ENCODE measurements around the gene GRK5.
"Not testable (repeated sequence)": the region's sequence is repeated elsewhere in the genome, so short reads cannot be mapped to it uniquely, and the experiment has no call there.

The GRK5 gene

DNA sequence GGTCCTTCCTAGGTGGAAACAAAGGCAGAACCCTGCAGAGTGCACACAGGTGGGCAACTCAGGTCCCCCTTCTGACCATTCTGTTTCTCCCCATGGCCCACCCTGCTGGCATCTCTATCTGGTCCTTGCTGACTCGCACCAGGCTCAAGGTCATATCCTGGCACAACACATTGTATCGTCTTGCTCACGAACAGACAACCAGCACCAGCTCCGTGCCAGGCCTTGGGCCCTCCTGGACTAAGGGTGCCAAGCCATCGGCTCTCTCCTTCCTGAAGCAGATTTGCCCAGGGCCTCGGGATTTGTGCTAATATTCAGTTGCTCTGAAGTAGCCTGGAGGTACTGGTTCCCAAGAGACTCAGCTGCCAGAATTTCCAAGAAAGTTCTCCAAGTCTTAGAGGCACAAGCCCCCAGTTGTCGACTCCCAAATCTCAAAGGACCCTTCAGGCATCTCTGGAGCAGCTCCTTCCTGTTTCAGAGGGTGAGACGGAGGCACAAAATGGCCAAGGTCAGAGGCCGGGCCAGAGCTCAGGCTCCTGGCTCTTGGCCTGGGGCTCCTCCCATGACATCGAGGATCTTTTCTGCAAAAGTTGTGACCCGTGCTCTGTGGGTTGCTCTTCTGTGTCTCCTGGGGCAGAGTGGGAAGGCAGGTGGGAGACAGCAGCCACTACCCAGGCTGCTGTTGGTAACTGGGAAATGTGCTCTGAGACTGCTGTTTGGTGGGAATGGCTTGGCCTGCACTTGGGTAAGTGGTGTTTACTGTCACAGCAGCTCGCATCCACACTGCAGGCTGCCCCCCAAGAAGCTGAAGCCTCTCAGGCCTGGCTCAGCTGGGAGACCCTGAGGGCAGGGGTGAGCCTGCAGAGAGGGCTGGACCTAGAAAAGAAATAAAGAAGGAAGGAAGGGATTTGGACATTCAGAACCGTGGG is 213.8 kb downstream of the GRK5 start:
- no peak for DNase-seq (ENCODE audit: low read depth in 2 of 2)

DNA sequence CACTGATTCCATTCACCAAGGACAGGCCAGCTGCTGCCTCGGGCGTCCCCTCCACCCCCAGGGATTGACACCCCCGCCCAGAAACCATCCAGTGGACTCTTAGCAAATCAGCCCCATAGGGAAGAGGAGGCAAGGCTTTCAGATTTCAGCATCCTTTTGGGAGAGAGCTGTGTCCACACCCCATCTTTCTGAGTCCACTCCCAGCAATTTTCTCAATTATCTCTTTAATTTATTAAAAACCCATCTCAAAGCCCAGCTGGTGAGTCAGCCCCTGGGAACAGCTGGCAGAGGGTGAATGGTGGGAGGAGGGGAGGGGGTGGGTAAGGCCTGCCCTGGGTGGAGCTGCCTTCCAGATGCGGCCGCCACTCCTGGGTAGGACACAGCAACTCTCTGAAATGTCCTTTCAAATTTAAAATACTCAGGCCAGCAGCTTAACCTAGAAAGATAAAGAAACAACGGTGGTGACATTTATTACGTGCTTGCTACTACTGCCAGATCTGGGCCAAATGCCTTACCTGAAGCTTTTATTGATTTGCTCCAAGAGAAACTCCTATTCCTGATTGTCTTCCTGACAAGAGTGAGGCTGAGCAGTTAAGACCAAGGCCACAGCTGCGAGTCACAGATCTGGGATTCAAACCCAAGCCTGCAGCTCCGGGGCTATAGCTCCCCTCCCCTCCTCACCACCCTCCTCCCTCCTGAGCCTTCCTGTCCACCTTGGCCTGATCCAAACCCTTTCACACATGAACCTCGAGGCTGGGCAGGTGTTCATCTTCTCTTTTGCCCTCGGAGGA is 214.7 kb downstream of the GRK5 start:
- DNase-seq (ENCODE audit: low read depth in 2 of 2): no peak

DNA sequence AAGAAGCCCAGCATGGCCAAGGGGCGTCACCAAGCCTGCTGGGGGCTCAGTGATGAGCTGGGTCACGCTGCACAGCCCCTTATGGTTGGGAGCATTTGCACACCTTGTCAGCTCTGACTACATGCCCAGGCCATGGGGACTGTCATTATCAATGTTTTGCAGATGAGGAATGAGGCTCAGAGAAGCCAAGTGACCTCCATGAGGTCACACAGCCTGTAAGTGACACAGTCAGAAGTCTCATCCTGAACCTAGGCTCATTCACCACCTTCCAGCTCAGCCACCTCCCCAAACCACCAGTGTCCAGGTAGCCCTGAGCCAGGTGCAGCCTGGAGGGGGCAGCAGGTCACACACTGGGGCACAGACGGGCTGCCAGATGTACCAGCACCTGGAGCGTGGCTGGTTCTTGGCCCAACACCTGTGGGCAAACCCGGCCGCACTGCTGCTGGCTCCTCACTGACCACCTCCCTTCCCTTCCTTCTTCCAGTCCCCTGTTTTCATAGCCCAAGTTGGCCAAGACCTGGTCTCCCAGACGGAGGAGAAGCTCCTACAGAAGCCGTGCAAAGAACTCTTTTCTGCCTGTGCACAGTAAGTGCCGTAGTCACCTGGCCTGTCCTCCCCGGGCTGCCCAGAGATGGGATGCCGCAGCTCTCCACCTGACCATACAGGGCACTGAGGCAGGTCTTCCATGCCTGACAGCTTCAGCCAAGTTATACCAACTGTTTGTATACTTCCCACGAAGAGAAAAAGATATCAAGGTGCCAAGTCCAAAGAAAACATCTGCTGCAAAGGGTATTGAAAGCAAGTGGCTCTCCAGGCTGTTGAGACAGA is 215.5 kb downstream of the GRK5 start:
- DNase-seq (ENCODE audit: low read depth in 2 of 2): no peak

GRCh38 chr10:119423510-119424257 is 216.3 kb downstream of the GRK5 start:
- no peak for DNase-seq (ENCODE audit: low read depth in 2 of 2)

- DNase-seq (ENCODE audit: low read depth in 2 of 2): no peak
These were observed 217.0 kb downstream of the GRK5 start for GRCh38 chr10:119424258-119424975.

DNA sequence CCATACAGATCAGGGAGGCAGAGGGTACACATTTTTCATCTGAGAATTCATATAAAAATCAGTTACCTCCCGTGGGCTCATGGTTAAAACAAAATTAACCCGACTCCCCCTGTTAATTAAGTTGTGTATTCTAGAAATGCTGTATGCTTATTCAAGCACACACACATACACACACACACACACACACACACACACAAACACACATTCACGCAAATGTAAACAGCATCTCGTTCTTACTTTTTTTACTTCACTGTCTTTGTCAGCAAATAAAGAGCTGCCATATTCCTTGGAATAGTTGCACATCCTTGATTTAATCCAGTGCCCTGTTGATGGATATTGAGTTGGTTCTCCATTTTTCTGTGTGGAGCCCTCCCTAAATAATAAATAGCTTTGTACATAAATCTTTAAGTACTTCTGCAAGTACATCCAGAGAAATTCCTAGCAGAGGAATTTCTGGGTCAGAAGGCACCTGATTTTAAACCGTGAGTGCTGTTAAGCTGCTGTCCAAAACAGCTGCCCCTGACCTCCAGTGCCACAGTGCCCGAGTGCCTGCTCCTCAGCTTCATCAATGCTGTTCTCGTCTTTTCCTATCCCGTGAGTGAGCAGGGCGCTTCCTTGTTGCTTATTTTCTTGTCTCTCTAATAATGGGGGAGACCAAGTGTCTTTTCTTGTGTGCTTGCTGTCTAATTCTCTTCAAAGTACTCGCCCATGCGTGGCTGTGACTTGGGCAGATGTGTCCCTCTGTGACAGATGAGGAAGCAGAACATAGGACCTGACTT is 217.9 kb downstream of the GRK5 start:
- no peak for DNase-seq (ENCODE audit: low read depth in 2 of 2)

- no peak for DNase-seq (ENCODE audit: low read depth in 2 of 2)
These were observed 218.5 kb downstream of the GRK5 start for GRCh38 chr10:119425881-119426170.

DNA sequence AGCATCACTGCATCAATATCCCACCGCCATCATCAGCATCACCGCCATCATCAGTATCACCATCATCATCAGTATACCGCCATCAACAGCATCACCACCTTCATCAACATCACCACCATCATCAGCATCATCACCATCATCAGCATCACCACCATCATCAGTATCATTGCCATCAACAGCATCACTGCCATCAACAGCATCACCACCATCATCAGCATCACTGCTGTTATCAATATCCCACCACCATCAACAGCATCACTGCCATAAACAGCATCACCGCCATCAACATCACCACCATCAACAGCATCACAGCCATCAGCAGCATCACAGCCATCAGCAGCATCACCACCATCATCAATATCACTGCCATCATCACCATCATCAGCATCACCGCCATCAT is 219.3 kb downstream of the GRK5 start:
- DNase-seq (ENCODE audit: low read depth in 2 of 2): no peak

- no peak for DNase-seq (ENCODE audit: low read depth in 2 of 2)
These were observed 220.0 kb downstream of the GRK5 start for GRCh38 chr10:119427263-119427864.

- DNase-seq (ENCODE audit: low read depth in 2 of 2): no peak
These were observed 221.4 kb downstream of the GRK5 start for GRCh38 chr10:119428789-119429188.

DNA sequence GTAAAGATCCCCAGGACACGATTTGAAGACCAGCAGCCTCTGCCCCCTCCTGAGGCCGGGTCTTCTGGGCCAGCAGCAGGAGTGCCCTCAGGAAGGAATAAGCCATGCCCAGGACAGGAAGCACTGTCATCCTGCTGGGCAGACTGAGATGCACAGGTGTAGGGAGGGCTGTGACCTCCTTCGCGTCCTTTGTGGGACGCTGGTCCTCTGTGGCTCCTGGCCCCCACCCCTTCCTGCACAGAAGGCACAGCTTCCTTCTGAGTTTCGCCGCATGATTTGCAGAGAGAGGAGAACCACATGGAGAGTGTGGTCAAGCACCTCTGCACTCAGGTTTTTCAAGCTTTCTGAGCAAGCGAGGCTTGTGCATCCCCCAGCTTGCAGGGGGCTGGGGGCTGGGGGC is 222.4 kb downstream of the GRK5 start:
- DNase-seq (ENCODE audit: low read depth in 2 of 2): no peak

GRCh38 chr10:119431034-119431772 is 223.8 kb downstream of the GRK5 start:
- DNase-seq (ENCODE audit: low read depth in 2 of 2): no peak

DNA sequence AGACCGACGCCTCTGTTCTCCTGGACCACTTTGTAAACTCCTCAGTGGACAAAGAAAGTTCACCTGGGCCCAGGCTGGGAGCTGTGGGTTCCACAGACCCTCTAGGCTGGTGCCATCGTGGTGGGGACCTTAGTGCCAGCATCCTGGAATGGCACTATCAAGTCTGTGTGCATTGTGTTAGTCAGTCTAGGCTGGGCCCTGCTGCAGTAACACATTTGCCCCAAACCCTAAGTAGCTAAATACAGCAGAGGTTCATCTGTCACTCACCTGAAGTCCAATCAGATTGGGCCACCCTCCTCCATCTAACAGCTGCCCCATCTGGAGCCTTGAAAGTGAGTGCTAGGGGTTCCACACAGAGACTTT is 224.4 kb downstream of the GRK5 start:
- no peak for DNase-seq (ENCODE audit: low read depth in 2 of 2)

DNA sequence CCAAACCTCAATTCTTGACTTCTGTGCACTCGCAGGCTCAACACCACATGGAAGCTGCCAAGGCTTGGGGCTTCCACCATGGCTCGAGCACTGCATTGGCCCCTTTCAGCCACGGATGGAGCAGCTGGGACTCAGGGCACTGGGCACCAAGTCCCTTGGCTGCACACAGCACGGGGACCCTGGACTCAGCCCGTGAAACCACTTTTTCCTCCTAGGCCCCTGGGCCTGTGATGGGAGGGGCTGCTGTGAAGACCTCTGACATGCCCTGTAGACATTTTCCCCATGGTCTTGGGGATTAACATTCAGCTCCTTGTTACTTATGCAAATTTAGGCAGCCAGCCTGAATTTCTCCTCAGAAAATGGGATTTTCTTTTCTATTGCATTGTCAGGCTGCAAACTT is 227.6 kb downstream of the GRK5 start:
- not testable (repeated sequence) for DNase-seq (ENCODE audit: low read depth in 2 of 2)

DNA sequence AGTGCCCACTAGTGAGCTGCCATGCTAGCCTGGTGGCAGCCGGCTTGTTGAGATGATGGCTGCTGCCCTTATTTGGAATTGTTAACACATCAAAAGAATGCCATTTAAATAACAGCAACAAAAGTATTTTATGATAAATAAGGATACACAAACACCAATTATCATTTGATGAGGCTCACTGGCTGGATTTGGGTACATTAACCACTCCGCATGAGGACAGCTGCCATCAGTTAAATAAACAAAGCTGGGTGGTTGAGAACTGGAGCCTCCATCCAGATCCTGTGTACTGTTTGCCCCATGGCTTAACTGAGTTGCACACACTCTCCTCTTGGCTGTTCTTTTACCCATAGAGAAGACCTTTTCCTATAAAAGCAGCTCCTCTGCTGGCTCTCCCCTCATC is 231.3 kb downstream of the GRK5 start:
- no peak for DNase-seq (ENCODE audit: low read depth in 2 of 2)

DNA sequence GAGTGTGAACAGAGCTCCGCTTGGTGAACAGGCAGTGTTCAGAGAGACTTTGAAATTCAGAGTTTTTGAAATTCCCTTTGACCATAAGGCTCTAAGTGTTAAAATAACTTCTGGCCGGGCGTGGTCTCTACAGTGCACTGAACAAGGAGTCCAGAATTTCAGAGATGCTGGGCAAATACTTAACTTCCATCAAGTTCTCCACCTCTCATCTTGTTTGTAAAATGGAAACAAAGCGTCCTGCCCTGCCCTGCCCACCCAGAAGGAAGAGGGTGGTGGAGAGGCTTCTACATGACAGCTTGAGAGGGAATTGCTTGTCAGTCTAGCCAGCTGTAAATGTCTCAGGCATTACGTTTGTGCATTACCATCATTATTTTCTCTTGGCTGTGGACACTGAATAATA is 232.6 kb downstream of the GRK5 start:
- no peak for DNase-seq (ENCODE audit: low read depth in 2 of 2)

DNA sequence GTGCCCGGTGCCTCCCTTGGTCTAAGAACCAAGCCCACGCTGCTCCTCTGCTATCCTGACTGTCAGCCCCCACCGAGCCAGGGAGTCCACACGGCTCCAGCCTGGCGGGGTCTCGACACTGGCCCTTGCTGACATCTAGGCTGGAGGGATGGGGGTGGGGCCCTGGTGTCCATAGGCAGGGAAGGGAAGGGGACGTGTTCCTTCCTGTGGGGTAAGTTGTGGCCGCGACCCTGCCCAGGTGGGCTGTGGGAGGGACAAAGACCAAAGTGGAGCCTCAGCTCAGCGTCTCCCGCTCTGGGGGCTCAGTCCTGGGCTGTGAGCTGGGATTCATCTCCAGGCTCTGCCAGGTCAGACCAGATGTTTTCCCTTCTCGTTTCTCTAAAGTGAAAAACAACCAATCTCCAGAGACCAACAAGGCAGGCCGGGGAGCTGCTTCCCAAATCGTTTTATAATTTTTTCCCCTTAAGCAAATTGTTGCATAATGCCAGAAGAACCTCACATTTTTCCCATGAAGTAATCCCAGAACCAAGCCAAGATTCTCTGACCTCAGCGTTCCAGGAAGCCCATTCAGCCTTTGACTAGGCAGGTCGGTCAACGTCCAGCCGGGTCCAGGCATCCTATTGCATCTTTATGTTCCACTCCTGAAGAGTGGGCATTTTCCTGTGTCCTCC is 233.9 kb downstream of the GRK5 start:
- DNase-seq (ENCODE audit: low read depth in 2 of 2): no peak

DNA sequence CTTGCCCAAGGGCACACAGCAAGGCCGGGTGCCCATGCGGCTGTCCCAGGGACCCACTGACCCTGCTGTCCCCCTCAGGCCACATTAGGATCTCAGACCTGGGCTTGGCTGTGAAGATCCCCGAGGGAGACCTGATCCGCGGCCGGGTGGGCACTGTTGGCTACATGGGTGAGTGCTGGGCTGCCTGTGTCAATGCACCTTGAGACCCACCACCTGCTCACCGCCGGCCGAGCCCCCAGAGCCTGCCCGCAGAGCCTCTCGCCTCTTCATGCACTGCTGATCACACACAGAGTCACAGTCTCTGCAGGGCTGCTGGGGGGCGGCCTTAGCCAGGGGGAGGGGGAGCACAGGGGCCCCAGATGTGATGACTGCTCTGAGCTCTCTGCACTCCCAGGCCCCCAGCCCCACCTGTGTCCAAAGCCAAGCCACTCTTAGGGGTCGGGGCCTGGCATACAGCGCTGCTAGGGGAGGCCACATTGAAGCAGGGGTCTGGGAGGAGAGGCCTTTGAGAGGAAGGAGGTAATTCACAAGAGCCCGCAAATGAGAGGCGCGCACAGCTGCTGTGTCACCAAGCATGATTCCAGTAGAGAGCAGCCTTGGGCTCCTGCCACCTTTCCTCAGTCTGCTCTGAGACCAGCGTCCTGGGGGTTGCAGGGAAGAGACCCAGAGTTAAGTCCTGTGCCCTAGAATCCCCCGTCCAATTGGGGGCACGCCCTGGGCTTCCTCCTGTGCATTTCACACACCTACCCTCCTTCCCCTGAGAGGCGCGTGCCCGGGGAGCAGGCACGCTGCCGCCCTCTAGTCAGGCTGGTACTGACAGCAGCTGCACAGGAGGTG is 234.8 kb downstream of the GRK5 start:
- DNase-seq (ENCODE audit: low read depth in 2 of 2): no peak

Measured in stimulated activated CD8-positive, alpha-beta memory T cell treated with anti-CD3 and anti-CD28 coated beads, Interleukin-7, amount 100 ng/mL, for 4 hours (primary cell).